DND-41 (cell line): ENCODE results near the gene ATF7IP.

ENCODE experiments used
- ATAC-seq: fragments of 200-7000 bp; cut with Tn5 transposase; 3 replicates; pipeline ENCODE4 v1.9.1; 2021; ENCODE audit warnings: low read depth; ENCODE audit not compliant: insufficient read depth
- DNase-seq: peaks from one replicate; pipeline ENCODE4 v3.0.0-alpha.2; 2020
- H2AFZ ChIP-seq: 2 replicates; pipeline ENCODE4 v1.6.0; 2012; ENCODE audit warnings: low read depth, low read length
- H3K27ac ChIP-seq: 2 replicates; pipeline ENCODE4 v1.5.1; 2012; ENCODE audit warnings: low read length, inconsistent platforms
- H3K27me3 ChIP-seq: fragments of 200-600 bp; sonication (generic); 2 replicates; pipeline ENCODE4 v1.6.0; 2012; ENCODE audit warnings: low read length, mild to moderate bottlenecking, inconsistent platforms; ENCODE audit not compliant: insufficient read depth, poor library complexity
- H3K36me3 ChIP-seq: 2 replicates; pipeline ENCODE4 v1.5.1; 2012; ENCODE audit warnings: low read length, inconsistent platforms; ENCODE audit not compliant: insufficient read depth
- H3K4me1 ChIP-seq: 2 replicates; pipeline ENCODE4 v1.5.1; 2012; ENCODE audit warnings: mild to moderate bottlenecking, low read length; ENCODE audit not compliant: insufficient read depth
- H3K4me2 ChIP-seq: 2 replicates; pipeline ENCODE4 v1.6.0; 2012; ENCODE audit warnings: mild to moderate bottlenecking, moderate library complexity, low read length, inconsistent platforms; ENCODE audit not compliant: insufficient read depth
- H3K4me3 ChIP-seq, 2 experiments: fragments of 200-600 bp in 1 of 2; shearing (Covaris generic) in 1 of 2; 2 replicates each; pipeline ENCODE4 v1.5.1; 2012 to 2016; ENCODE audit warnings: inconsistent platforms in 2 of 2, low read length in 2 of 2, mild to moderate bottlenecking in 2 of 2, low read depth in 1 of 2, moderate library complexity in 1 of 2
- H3K79me2 ChIP-seq: 2 replicates; pipeline ENCODE4 v1.6.0; 2012; ENCODE audit warnings: low read length, inconsistent platforms; ENCODE audit not compliant: insufficient read depth
- H3K9ac ChIP-seq: 2 replicates; pipeline ENCODE4 v1.6.0; 2012; ENCODE audit warnings: low read depth, mild to moderate bottlenecking, inconsistent platforms, low read length, moderate library complexity
- H3K9me3 ChIP-seq: 2 replicates; pipeline ENCODE4 v1.5.1; 2012; ENCODE audit warnings: low read length, moderate library complexity, mild to moderate bottlenecking, inconsistent platforms; ENCODE audit not compliant: insufficient read depth, severe bottlenecking
- H4K20me1 ChIP-seq: 2 replicates; pipeline ENCODE4 v1.6.0; 2012; ENCODE audit warnings: low read length; ENCODE audit not compliant: insufficient read depth
- CTCF ChIP-seq: IDR thresholded peaks from 2 replicates; pipeline ENCODE4 v1.5.1; 2012; ENCODE audit warnings: borderline replicate concordance, low read length, moderate library complexity, mild to moderate bottlenecking; ENCODE audit not compliant: poor library complexity, severe bottlenecking; ENCODE audit errors: extremely low read depth
- EZH2 ChIP-seq: IDR thresholded peaks from 3 replicates; pipeline ENCODE4 v1.6.1; 2012; ENCODE audit warnings: borderline replicate concordance, low read depth, mild to moderate bottlenecking, moderate library complexity, low read length, inconsistent platforms; ENCODE audit not compliant: severe bottlenecking

ATF7IP gene

GRCh38 chr12:14537088-14537487 lies 171.6 kb downstream of the ATF7IP start:
- no peak for ATAC-seq
- TF ChIP-seq CTCF = no peak
- TF ChIP-seq EZH2 = no peak
- Histone ChIP-seq H3K79me2 (no peaks in the 10 kb centered on the region), H3K4me3 (no peak overlapping the region), H3K27ac (no peak overlapping the region), H3K27me3 (no peaks in the 10 kb centered on the region), H3K9me3 (no peaks in the 10 kb centered on the region), H3K4me2 (no peak overlapping the region), H2AFZ (no peak overlapping the region), H3K36me3 (no peaks in the 10 kb centered on the region), H3K9ac (no peak overlapping the region), H4K20me1 (no peaks in the 10 kb centered on the region), H3K4me1 (no peaks in the 10 kb centered on the region)
- DNase-seq = no peak

GRCh38 chr12:14540801-14541462 lies 175.4 kb downstream of the ATF7IP start:
- no peak for ATAC-seq
- no peaks in the 10 kb centered on the region for H4K20me1 ChIP-seq
- H3K4me3 ChIP-seq = no peak overlapping the region
- H3K27me3 ChIP-seq = no peaks in the 10 kb centered on the region
- TF ChIP-seq EZH2 (no peak), CTCF (no peak)
- H3K36me3 ChIP-seq = no peaks in the 10 kb centered on the region
- no peak overlapping the region for H3K4me2 ChIP-seq
- H3K27ac ChIP-seq = no peak overlapping the region
- H3K79me2 ChIP-seq = no peaks in the 10 kb centered on the region
- no peak for DNase-seq
- H3K9ac ChIP-seq = no peak overlapping the region
- H2AFZ ChIP-seq = no peak overlapping the region
- no peaks in the 10 kb centered on the region for H3K9me3 ChIP-seq
- H3K4me1 ChIP-seq = no peaks in the 10 kb centered on the region

- H3K4me3 ChIP-seq = no peak overlapping the region
- H2AFZ ChIP-seq = no peak overlapping the region
- H3K4me1 ChIP-seq = no peaks in the 10 kb centered on the region
- no peak for DNase-seq
- no peaks in the 10 kb centered on the region for H4K20me1 ChIP-seq
- ATAC-seq = no peak
- H3K27ac ChIP-seq = no peak overlapping the region
- H3K79me2 ChIP-seq = no peaks in the 10 kb centered on the region
- H3K9me3 ChIP-seq = no peaks in the 10 kb centered on the region
- no peaks in the 10 kb centered on the region for H3K36me3 ChIP-seq
- TF ChIP-seq EZH2 (no peak), CTCF (no peak)
- H3K27me3 ChIP-seq = peaks cover 3% of the 10 kb centered on the region
- H3K9ac ChIP-seq = no peak overlapping the region
- no peak overlapping the region for H3K4me2 ChIP-seq
Measured at GRCh38 chr12:14545144-14546124, 180.0 kb downstream of the ATF7IP start.
